H1 (cell line): ENCODE results near the gene CLIC3. TPM values are rescaled to one million over a fixed set of nuclear protein-coding genes. Genes with fewer than 3 reads are reported as not detected.

Experiments used
- CBX8 ChIP-seq: fragments of 300-800, 300-1000 bp; sonication (generic); IDR thresholded peaks from 2 replicates; pipeline ENCODE4 v1.7.1; 2016; ENCODE audit warnings: low read depth, low read length, borderline replicate concordance
- CHD7 ChIP-seq: fragments of 300-600 bp; sonication (generic); IDR thresholded peaks from 2 replicates; pipeline ENCODE4 v1.7.1; 2012; ENCODE audit warnings: low read length, moderate library complexity, mild to moderate bottlenecking, inconsistent platforms; ENCODE audit not compliant: insufficient replicate concordance
- EGR1 ChIP-seq: IDR thresholded peaks from 2 replicates; pipeline ENCODE4 v1.6.1; 2011; ENCODE audit warnings: low read depth, low read length, borderline replicate concordance
- EZH2 ChIP-seq: fragments of 200-600 bp; sonication (generic); IDR thresholded peaks from 2 replicates; pipeline ENCODE4 v1.7.1; 2012; ENCODE audit warnings: low read depth, mild to moderate bottlenecking, moderate library complexity, low read length, inconsistent platforms; ENCODE audit not compliant: severe bottlenecking
- JUND ChIP-seq: IDR thresholded peaks from 2 replicates; pipeline ENCODE4 v1.6.1; 2011; ENCODE audit warnings: mild to moderate bottlenecking, improper control_type of control experiment, low read length
- SIN3A ChIP-seq, 2 experiments: IDR thresholded peaks in 1 of 2; conservative IDR thresholded peaks in 1 of 2; 2 replicates each; pipeline ENCODE4 v1.6.1; 2011 to 2012; ENCODE audit warnings: low read length in 2 of 2, improper control_type of control experiment in 1 of 2, low read depth in 1 of 2, mild to moderate bottlenecking in 1 of 2
- SP4 ChIP-seq: IDR thresholded peaks from 2 replicates; pipeline ENCODE4 v1.6.1; 2012; ENCODE audit warnings: low read length, inconsistent platforms
- polyA plus RNA-seq, 7 experiments: library from polyadenylated mRNA; depleted of rRNA in 3 of 7; stranded (reverse) in 5 of 7; unstranded in 2 of 7; fragments of >200 nt in 5 of 7; fragments of 200-250 nt in 2 of 7; gene quantifications; 1 replicate in 5 of 7; 2 replicates in 1 of 7; 4 replicates in 1 of 7; pipeline versions ENCODE4 v1.2.1 to v1.2.3, GENCODE V29; 2011 to 2013; ENCODE audit warnings: missing spikeins in 2 of 7, mixed read lengths in 2 of 7
- total RNA-seq: library from RNA; stranded (reverse); fragmentation: NEBNext Ultra II Directional; extraction: Animal tissue kit (Norgen Biotek cat#: 25700); gene quantifications from 2 replicates; pipeline ENCODE4 v1.2.1, GENCODE V29; 2021

The CLIC3 gene
- total and polyA plus RNA-seq, 2 of the 8 experiments (the other 6 are each of a cell fraction or from before 2014, with no cell fraction given): 0.12 TPM; not detected in 1

- TF ChIP-seq CHD7 (no peak), EGR1 (no peak), JUND (no peak), EZH2 (no peak), SIN3A (conservative IDR thresholded peaks at IDR 0.05 in 1 of 2, IDR thresholded peaks at IDR 0.05 in 1 of 2; ENCODE audit: low read depth in 1 of 2, low read length in 2 of 2) (no peak), SP4 (no peak), CBX8 (no peak)
Observed at GRCh38 chr9:137016436-137016835, 20.1 kb upstream of the CLIC3 start (continued).
